ENCODE measurements around the gene SUPT3H. TPM values are rescaled to one million over a fixed set of nuclear protein-coding genes. Genes with fewer than 3 reads are reported as not detected.

SUPT3H gene
- total RNA-seq, 2 donors from 2014 or later = 2.5 to 4.5 TPM

DNA sequence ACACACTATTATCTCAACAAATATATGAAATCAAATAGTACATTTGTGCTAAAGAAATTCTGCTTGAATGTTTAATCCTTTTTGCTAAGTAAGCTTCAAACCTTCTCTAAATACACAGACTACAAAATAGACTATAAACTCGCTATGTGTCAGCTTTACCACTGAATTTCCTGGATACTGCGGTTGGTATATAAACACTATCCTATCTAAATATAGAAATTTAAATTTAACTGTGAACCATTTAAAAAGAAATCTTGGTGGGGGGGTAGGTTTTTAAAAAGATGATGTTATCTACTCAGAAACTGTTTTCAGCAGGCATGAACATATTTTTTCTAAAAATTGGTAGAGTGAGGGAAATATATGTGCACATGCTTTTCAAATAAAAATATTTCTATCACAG is 356.1 kb downstream of the SUPT3H start:
- no peak overlapping the region for H3K27ac ChIP-seq

DNA sequence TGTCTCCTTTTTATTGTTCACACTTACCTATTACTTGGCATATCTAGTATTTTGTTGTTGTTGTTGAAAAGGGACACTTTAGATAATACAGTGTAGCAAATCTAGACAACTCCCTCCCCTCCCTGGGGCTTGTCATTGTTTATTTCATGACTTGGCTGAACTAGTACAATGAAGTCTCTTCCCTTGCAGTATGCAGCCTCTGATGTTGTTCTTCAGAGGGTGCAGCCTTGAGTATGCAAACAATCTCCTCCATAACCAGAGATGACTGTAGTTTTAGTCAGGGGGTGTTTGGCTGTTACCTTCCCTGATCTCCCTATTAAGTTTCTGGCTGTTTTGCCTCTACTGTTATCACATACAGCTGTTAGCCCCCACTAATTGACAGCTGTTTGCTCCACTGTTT is 365.0 kb downstream of the SUPT3H start:
- Histone ChIP-seq H3K9me3 (peaks cover 0 to 15% of the 10 kb centered on the region in 2 donors), H3K4me1 (no peaks in the 10 kb centered on the region), H3K27ac (no peak overlapping the region), H3K4me3 (no peak overlapping the region), H3K36me3 (no peaks in the 10 kb centered on the region), H3K27me3 (no peaks in the 10 kb centered on the region)
- TF ChIP-seq, protein P1, sequence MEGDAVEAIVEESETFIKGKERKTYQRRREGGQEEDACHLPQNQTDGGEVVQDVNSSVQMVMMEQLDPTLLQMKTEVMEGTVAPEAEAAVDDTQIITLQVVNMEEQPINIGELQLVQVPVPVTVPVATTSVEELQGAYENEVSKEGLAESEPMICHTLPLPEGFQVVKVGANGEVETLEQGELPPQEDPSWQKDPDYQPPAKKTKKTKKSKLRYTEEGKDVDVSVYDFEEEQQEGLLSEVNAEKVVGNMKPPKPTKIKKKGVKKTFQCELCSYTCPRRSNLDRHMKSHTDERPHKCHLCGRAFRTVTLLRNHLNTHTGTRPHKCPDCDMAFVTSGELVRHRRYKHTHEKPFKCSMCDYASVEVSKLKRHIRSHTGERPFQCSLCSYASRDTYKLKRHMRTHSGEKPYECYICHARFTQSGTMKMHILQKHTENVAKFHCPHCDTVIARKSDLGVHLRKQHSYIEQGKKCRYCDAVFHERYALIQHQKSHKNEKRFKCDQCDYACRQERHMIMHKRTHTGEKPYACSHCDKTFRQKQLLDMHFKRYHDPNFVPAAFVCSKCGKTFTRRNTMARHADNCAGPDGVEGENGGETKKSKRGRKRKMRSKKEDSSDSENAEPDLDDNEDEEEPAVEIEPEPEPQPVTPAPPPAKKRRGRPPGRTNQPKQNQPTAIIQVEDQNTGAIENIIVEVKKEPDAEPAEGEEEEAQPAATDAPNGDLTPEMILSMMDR (IDR thresholded peaks at IDR 0.05) = no peak
- DNase-seq (ENCODE audit: low spot score) = no peak

More for the DNA sequence above, 356.1 kb downstream of the SUPT3H start:
- TF ChIP-seq, protein P1 (IDR thresholded peaks at IDR 0.05) = no peak
- Histone ChIP-seq H3K4me1 (no peaks in the 10 kb centered on the region), H3K9me3 (peaks cover 0 to 2% of the 10 kb centered on the region in 2 donors), H3K36me3 (no peaks in the 10 kb centered on the region), H3K4me3 (no peak overlapping the region), H3K27me3 (no peaks in the 10 kb centered on the region)
- DNase-seq (ENCODE audit: low spot score) = no peak

DNA sequence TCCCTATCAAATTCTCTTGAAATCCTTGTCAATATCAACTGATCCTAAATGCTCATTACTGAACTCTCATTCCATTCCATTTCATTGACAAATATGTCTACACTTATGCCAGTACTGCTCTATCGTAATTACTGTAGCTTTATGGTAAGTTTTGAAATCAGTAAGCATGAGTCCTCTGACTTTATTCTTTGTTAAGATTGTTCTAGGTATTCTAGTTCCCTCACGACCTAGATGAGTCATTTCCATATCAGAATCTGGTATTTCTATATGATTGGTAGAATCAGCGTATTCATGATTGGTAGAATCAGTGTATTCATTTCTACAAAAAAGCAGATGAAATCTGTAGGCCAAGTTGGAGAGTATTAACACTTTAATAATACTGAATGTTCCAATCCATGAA is 368.2 kb downstream of the SUPT3H start:
- DNase-seq (ENCODE audit: low spot score) = no peak
- Histone ChIP-seq H3K4me1 (no peaks in the 10 kb centered on the region), H3K36me3 (no peaks in the 10 kb centered on the region), H3K27ac (no peak overlapping the region), H3K9me3 (peaks cover 0 to 15% of the 10 kb centered on the region in 2 donors), H3K4me3 (no peak overlapping the region), H3K27me3 (no peaks in the 10 kb centered on the region)
- TF ChIP-seq, protein P1 (IDR thresholded peaks at IDR 0.05) = no peak

DNA sequence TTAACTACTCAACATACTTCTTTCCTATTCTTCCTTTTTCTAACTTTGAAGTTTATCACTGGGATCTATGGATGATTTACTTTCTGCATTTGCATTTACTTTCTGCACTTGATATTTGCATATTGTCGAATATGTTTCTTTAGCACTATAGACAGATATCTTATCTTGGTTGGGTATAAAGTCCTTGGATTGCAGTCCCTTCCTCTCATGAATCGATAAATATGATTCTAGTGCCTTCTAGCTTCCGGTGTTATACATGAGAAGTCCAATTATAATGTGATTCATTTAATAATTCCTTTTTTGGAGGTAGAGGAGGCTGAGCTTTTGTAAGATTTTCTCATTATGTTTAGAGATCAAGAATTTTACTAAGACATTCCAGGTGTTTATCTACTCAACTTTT is 370.8 kb downstream of the SUPT3H start:
- no peak for DNase-seq (ENCODE audit: low spot score)
- Histone ChIP-seq H3K4me1 (no peaks in the 10 kb centered on the region), H3K4me3 (no peak overlapping the region), H3K27ac (no peak overlapping the region), H3K9me3 (peaks cover 0 to 6% of the 10 kb centered on the region in 2 donors), H3K27me3 (no peaks in the 10 kb centered on the region), H3K36me3 (no peaks in the 10 kb centered on the region)
- TF ChIP-seq, protein P1 (IDR thresholded peaks at IDR 0.05) = no peak

DNA sequence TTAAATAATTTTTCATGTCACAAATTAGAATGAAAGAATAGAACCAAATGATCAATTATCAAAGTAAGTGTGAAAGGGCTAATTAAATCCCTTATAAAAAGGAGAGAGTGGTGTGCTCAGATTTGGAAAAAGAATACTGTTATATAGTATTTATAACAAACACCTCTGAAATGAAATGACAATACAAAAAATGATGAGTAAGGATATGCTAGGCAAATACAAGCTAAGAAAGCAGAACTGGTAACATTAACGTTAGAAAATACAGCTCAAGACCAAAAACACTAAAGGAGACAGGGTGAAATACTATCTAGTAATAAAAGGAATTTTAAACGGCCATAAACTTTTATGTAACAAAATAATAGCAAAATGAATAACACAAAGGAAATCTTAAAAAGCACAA is 373.8 kb downstream of the SUPT3H start:
- H3K27me3 ChIP-seq = no peaks in the 10 kb centered on the region

DNA sequence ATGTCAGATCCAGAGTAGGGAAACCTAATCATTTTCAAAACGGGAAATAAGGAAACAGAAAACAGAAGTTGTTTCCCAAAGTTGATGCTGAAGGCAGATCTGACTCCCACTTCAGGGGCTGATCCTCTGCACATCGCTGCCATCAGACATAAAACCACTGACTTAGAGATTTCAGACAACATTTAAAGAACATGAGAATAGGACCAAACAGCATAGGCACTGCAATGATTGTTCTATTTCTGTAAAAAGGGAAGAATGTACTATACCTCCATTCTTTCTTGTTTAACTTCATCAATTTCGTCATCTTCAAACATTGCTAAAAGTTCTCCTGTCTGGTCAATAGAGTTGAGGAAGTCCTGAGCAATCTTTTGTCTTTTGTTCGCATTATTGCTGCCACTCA is 374.3 kb downstream of the SUPT3H start:
- no peaks in the 10 kb centered on the region for H3K4me1 ChIP-seq
- no peak for DNase-seq (ENCODE audit: low spot score)
- H3K9me3 ChIP-seq = no peaks in the 10 kb centered on the region
- TF ChIP-seq, protein P1 (IDR thresholded peaks at IDR 0.05) = no peak
- no peak overlapping the region for H3K4me3 ChIP-seq
- H3K27ac ChIP-seq = no peak overlapping the region
- H3K36me3 ChIP-seq = no peaks in the 10 kb centered on the region
- H3K27me3 ChIP-seq = no peaks in the 10 kb centered on the region

More for the DNA sequence above, 373.8 kb downstream of the SUPT3H start:
- H3K27ac ChIP-seq = no peak overlapping the region
- H3K4me1 ChIP-seq = no peaks in the 10 kb centered on the region
- no peaks in the 10 kb centered on the region for H3K36me3 ChIP-seq
- TF ChIP-seq, protein P1 (IDR thresholded peaks at IDR 0.05) = no peak
- H3K9me3 ChIP-seq = no peaks in the 10 kb centered on the region
- no peak for DNase-seq (ENCODE audit: low spot score)
- no peak overlapping the region for H3K4me3 ChIP-seq

Measured in right atrium auricular region (tissue), 2 donors.